Germinal center (tissue), 1 donor: ENCODE results near the gene DMRTA1.
"Not testable (repeated sequence)": the region's sequence is repeated elsewhere in the genome, so short reads cannot be mapped to it uniquely, and the experiment has no call there.

Source experiments
- DNase-seq: peaks from one replicate; pipeline ENCODE4 v3.0.0; 2012; ENCODE audit warnings: mixed read lengths, low spot score

Gene DMRTA1, protein sequence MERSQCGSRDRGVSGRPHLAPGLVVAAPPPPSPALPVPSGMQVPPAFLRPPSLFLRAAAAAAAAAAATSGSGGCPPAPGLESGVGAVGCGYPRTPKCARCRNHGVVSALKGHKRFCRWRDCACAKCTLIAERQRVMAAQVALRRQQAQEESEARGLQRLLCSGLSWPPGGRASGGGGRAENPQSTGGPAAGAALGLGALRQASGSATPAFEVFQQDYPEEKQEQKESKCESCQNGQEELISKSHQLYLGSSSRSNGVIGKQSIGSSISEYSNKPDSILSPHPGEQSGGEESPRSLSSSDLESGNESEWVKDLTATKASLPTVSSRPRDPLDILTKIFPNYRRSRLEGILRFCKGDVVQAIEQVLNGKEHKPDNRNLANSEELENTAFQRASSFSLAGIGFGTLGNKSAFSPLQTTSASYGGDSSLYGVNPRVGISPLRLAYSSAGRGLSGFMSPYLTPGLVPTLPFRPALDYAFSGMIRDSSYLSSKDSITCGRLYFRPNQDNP

DNA sequence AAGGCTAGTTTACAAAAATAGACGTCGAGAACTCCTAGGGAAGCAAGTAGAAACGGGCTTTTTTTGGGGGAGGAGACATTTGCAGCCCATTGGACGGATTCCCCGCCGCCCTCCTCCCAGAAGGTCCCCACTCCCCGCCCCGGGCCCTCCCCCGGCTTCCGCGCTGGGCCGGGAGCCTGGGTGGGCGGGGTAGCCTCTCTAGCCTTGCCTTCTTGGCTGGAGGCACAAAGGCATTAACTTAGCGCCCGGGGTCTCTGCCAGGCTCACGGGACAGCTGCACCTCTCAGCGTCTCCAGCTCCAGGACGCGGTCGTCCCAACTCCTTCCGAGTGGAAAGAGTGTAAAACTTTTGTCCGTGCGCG, at the start of gene DMRTA1:
DMRTA1 (plus strand) TSS at position 236 of the 361 bp plus-strand sequence. CDS start 242 bp downstream, outside the sequence.
- DNase-seq, result peak; percentile 8

DNA sequence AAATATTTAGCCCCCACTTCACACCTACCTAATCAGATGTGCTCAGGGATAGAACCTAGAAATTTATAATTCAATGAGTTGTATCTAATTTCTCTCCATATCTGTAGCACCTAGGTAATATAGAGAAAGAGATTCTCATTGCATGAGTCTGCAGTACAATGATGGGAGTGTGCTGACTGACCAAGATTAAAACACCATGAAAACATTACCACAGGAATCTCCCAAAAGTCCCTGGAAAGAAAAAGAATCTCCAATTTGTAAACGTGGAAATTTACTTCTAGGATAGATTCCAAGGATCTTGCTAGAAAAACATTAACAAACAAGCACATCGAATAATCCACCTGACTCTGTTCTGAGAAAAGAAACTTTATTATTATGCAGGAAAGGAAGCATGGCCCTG, 45.0 kb upstream of the DMRTA1 start:
- no peak for DNase-seq

DNA sequence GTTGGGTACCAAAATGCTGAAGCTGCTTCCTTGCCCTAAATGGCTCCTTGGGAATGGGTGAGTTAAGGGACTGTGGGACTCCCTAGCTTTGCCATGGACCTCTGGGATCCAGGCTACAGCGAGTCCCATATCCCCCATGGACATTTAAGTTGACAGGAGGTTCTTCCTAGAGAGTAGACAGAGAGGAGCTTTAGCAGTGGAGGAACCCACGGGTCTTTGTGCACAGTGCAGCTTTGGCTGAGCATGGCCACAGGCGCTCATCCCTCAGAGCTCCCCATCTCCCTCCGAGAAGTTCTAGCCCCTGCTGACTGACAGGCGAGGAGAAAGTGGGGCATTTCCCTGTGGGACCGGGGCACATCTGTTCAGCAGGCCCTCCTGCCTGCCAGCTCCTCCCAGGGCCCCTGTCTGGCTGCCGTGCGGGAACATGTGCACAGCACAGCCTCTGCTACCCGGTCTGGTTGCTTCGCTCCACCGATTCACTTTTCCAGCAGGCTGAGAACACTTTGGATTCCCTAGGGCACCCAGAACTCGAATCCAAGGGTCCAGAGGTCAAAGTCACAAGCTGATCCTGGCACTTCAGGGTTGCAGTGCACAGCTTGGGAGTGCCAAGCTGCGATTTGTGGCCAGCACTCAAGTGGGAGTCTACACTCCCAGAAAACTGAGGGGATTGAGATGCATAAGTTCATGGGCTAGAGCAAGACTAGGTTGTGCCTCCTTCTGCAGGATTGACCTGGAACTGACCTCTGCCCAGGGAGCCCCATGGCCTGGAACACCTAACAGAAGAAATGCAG, 40.6 kb upstream of the DMRTA1 start:
- no peak for DNase-seq

DNA sequence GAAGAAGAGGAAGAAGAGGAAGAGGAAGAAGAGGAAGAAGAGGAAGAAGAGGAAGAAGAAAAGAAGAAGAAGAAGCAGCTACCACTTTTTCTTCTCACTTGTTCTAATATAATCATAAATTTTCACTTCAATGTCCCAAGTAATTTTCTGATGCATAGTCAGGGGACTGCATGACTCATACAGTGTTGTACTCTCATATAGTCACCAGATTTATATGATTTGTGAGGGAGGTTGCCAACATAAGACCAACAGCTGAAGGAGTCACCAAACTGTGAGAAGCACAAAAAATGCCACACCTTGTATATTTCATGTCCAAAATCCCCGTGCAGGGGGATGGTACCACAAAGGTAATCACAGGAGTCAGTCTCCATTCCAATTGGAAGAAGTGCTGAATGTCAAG, 32.7 kb upstream of the DMRTA1 start:
- DNase-seq, result no peak

DNA sequence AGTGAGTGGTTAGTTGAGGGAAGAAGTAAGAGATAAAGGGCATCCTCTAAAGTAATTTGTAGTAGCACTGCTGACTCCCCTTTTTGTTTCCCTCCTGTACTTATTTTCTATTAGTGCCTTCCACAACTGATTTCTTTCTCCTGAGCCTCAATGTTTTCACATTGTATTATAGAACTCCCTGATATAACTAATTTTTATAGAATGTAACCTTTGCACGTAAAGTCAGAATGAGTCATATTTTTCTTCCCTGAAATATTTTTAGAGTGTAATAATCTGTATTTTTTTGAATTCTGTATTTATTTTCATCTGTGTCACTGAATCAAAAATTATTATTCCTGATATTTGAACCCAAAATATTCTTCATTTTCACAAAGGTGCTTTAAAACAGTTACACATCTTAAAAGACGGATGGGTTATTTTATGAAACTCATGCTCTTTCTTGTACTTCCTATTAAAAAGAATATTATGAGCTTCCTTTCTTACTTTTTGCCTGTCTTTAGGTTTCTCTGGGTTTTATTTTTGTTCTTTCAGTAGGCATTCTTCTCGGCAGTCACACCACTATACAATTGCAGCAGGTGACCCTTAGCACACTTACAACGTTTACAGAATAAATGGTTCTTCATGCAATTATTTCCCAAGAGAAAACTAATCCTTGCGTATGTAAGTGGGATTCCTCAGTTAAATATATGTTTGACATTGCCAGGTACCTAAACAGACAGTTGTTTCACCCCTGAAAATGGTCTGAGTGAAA, 30.5 kb upstream of the DMRTA1 start:
- DNase-seq, result no peak

DNA sequence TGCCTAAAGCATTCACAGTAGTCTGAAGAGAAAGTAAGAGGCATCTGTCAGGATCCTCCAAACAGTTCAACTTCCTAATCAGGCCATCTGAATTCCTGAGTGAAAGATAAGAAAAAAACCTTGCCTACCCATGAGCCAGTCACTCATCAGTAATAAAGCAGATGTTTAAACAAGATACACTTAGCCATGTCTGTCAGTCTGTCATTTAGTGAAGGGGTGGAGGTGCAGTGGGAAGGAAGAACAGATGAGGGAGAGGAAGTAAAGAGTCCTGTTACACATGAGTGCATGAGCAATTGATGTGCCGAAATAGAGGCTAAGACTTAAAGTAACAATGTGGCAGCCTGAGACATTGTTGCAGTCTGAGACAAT, 29.9 kb upstream of the DMRTA1 start:
- no peak for DNase-seq

DNA sequence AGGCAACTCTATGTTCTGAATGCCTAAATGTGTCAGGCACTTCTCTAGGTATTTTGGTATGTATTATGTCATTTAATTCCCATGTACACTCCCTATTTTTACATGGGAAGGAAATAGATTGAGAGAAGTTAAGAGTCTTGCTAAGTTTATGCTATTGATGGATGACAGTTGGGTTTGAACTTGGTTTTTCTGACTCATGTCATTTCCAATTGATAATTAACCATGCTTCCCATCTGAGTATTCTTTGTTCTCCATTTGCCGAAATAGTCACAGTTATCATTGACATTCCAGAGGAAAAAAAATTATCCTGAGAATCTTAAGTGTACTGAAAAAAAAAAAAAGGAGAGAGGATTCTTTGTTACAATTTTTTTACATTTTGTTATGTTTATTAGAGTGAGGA, 23.1 kb upstream of the DMRTA1 start:
- DNase-seq, result no peak

DNA sequence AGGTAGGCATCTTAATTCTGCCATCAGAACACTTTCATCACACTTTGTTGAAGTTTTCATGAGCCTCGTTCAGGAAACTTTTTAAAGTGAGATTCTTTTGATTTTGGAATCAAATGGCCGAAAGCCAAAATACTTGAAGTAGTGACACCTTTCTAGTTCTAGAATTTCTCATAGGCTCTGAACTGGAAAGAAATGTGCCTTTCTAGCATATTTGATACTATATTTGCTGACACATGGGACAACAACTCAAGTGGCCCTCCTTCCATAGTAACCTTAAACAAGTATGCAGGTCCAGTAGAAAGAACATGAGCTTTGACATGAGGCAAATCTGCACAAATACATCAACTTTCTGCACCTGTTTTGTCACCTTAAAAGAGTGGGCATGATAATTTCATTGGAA, 22.0 kb upstream of the DMRTA1 start:
- DNase-seq, result no peak

DNA sequence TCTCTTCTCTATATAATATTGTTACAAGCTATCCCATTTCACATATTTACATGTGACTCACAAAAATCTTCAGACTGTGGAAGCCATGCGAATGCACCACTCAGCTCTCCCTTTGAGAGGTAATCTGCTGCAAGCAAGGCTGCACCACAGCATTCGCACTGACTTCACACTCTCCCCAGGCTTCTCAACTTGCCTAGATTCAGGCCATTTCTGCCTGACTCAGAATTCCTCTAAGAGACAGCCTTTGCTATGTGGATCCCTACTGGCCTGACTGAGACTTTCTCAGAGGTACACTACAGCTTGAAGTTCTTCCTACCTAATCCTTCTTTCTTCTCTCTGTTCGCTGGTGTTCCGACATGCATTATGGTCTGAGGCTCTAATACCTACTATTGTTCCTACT, 21.1 kb upstream of the DMRTA1 start:
- DNase-seq, result no peak

DNA sequence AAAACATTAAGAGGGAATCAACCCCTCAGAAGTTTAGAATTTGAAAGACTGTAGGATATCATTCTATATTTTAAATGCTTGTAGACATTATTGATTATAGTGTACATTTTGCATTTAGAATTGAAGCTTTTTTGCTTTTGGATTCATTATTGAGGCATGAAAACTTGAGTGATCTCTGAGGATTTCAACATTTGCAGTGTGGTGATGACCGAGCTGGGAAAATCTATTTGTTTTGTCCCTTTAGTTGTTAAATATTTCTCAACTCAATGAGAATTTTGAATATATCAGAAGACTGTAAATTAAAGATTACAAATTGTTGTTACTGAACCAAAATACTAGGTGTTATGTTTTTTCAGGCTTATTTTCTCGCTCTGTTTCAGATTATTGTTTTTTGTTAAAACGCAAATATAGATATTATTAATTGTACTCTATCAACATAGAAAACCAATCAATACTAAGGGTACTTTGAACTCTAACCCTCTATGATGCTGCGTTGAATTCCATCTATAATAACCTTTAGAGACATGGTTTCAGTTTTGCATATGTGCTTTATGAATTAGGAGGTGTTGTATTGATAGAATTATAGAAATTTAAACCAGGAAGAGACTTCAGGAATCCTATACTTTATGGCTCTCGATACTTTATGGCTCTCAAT, 19.3 kb upstream of the DMRTA1 start:
- DNase-seq, result no peak

DNA sequence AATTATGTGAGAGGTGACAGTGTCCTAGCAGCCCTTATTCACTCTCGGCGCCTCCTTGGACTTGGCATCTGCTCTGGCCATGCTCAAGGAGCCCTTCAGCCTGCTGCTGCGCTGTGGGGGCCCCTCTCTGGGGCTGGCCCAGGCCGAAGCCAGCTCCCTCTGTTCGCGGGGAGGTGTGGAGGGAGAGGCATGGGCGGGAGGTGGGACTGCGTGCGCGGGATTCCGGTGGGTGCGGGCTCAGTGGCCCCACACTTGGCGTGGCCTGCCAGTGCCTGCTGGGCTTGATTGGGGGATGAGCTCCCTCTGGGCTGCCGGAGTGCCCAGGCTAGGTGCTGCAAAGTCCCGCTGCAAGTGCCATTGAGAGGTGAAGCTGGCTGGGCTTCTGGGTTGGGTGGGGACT, 12.9 kb upstream of the DMRTA1 start:
- no peak for DNase-seq

DNA sequence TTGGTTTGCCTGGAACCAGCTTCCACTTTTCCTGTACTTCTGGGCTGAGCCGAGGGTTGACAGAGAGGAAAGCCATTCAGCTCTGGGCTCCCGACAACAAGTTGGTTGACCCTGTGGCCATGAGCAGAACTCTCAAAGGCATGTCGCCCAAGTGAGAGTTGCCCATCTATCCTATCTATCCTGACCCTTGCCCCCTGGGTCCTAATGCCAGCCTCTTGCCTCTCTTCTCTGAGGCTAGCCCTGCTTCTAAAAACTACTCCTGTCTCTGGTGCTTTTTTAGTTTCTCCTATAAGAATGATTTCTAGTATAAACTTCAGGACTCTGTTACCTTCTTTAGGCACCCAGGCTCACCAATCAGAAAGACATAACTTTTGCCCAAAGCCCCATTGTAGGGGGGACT, 11.4 kb upstream of the DMRTA1 start:
- DNase-seq, result not testable (repeated sequence)

DNA sequence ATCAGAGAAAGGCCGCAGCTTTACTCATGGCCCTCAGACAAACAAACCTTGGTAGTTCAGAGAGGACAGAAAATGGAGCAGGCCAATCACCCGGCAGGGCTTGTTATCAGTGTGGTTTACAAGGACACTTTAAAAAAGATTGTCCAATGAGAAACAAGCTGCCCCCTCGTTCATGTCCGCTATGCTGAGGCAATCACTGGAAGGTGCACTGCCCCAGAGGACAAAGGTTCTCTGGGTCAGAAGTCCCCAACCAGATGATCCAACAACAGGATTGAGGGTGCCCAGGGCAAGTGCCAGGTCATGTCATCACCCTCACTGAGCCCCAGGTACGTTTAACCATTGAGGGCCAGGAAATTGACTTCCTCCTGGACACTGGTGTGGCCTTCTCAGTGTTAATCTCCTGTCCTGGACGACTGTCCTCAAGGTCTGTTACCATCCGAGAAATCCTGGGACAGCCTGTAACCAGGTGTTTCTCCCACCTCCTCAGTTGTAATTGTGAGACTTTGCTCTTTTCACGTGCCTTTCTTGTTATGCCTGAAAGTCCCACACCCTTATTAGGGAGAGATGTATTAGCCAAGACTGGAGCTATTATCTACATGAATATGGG, 9.1 kb upstream of the DMRTA1 start:
- not testable (repeated sequence) for DNase-seq

DNA sequence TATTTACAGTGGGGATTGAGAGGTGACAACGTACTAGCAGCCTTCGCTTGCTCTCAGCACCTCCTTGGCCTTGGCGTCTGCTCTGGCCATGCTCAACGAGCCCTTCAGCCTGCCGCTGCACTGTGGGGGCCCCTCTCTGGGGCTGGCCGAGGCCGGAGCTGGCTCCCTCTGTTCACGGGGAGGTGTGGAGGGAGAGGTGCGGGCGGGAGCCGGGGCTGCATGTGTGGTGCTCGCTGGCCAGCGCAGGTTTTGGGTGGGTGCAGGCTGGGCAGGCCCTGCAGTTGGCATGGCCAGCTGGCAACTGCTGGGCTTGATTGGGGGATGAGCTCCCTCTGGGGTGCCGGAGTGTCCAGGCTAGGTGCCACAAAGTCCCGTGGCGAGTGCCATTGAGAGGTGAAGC, 5.8 kb upstream of the DMRTA1 start:
- DNase-seq, result no peak

DNA sequence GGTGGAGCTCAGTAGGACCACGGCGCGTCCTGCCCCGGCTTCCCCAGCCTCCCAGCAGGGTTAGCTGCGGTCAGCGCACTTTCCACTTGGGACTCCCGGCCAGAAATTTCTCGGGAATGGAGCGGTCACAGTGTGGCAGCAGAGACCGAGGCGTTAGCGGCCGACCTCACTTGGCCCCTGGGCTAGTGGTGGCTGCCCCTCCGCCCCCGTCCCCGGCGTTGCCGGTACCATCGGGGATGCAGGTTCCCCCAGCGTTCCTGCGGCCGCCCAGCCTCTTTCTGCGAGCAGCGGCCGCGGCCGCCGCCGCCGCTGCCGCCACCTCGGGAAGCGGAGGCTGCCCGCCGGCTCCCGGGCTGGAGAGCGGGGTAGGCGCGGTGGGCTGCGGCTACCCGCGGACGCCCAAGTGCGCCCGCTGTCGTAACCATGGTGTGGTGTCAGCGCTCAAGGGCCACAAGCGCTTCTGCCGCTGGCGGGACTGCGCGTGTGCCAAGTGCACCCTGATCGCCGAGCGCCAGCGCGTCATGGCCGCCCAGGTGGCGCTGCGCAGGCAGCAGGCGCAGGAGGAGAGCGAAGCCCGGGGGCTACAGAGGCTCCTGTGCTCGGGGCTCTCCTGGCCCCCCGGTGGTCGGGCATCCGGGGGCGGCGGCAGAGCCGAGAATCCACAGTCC, 460 bp downstream of the DMRTA1 start:
- peak; percentile 20 for DNase-seq

DNA sequence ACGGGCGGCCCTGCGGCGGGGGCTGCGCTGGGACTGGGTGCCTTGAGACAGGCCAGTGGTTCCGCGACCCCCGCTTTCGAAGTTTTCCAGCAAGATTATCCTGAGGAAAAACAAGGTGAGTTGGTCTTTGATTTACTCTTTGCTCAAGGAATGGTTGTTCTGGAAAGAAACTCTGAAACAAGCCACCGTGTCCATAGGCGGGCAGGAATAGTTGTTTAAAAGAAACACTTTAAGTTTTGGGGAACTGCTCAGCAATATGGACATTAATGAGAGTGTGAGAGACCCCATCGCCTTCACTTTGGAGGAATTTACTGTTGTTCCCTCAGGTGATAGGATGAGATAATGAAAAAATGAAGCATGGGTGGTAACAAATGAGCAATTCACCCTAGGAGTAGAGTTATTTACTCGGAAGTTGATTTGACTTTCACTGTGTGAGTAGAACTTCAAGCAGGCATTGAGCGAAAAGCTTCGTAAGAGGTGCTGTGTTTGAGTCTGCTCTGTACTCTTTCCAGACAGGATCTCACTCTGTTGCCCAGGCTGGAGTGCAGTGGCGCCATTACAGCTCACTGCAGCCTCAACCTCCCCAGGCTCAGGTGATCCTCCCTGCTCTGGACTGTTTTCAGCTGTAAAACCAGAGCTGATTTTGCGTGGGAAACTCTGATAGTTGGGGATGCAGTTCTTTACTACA, 1.1 kb downstream of the DMRTA1 start:
- no peak for DNase-seq

DNA sequence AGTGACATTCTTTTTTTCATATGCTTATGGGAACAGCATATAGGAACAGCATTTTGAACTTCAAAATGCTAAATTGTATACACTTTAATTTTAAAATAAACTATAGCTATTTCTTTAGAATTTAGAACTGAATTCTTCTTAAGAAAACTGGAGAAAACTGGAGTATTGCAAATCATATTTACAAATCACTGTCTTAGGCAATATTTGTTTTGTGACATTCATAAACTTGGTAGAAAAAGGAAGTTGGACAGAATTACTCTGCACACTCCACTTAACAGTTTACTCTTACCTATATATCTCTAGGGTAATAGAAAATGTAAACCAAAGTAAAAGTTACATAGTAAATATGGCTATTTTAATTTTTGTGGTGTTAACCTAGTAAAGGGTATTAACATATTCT, 3.1 kb downstream of the DMRTA1 start:
- DNase-seq, result no peak

DNA sequence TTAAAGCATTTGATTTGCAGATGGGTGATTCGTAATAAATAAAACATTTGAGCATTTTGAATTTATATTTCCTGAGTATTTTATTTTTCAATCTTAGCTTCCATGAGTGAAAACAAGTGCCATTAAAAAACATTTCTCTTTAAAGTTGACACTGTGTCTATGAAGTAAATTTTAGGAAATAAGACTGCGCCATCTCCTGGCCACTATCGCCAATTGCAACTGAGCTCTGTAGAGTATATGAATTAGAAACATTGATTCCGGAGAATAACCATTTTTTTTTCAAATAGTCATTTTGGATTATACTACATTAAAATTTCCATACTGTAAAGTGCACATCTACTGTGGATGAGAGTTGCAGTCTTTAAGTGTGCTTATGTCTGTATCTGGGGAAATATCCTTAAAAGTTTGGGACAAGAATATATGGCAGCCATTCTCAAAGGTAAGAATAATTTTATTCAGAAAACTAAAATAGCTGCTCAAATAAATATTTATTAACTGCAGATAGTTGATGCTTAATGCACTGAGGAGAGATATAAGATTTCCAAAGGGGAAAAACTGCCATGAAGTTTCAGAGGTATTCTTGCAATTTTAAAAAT, 5.9 kb downstream of the DMRTA1 start:
- DNase-seq, result no peak

DNA sequence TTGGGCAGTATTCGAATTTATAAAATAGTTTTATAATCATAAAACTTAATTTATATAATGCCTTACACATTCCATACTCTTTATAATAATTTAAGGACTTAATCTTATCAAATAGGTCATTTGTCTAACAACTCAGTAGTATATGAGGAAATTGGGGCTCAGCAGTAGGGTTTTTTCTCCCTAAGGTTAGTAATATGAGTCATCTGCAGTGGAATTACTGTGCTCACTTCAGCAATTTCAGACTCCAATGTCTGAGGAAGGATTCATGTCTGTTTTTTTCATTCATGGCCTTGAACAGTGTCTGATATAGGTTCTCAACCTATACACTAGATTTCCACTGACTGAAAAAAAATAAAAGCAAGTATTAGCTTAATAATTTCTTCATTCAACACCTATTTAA, 7.4 kb downstream of the DMRTA1 start:
- no peak for DNase-seq

DNA sequence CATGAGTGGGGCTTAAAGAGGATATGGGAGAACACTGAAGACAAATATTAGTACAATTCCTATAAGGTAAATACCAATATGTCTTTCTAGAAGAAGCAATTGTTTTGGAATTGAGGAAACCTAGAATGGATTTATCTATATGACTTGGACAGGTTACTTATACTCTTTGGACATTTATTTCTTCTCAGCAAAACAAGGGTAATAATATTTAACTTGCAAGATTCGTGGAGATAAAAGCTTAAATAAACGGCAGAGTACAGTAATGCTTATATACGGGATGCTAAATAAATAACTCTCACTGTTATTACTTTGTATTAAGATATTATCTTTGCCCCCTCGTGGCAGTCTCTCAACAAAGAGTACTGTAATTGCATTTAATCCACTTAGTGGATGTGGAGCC, 8.6 kb downstream of the DMRTA1 start:
- no peak for DNase-seq
